ENCODE data around the gene TET3.

GRCh38 chr2:73956218-73956865, 28.4 kb upstream of the TET3 start:
- TF ChIP-seq CTCF (IDR thresholded peaks at IDR 0.05; ENCODE audit: poor library complexity): no peak
- TF ChIP-seq EZH2 (IDR thresholded peaks at IDR 0.05; ENCODE audit: borderline replicate concordance): no peak
- TF ChIP-seq EZH2phosphoT487 (IDR thresholded peaks at IDR 0.05; ENCODE audit: low read depth, severe bottlenecking, unreplicated experiment): no peak
